Kidney (tissue), 14 donors: ENCODE results near the gene SMYD3. TPM values are rescaled to one million over a fixed set of nuclear protein-coding genes. Genes with fewer than 3 reads are reported as not detected.
A peak's percentile ranks its signal among the peaks of the same experiment; 100 is the strongest.
"Not testable (repeated sequence)": the region's sequence is repeated elsewhere in the genome, so short reads cannot be mapped to it uniquely, and the experiment has no call there.

Source experiments
- DNase-seq, 5 donors: peaks; one replicate each; pipeline ENCODE4 v3.0.0-alpha.2; 2013 to 2020
- FAIRE-seq: peaks from 2 replicates; lab custom pipeline; 2012; peaks lifted over from hg19 to GRCh38; lab: Jason Lieb, UNC
- H3K27ac ChIP-seq, 2 donors: one replicate each; pipeline ENCODE4 v1.7.0; 2013; ENCODE audit warnings: low read depth in 2 of 2, low read length in 2 of 2, inconsistent platforms in 1 of 2
- H3K27me3 ChIP-seq: one replicate; pipeline ENCODE4 v1.7.1; 2013; ENCODE audit warnings: low read length, inconsistent platforms; ENCODE audit not compliant: control insufficient read depth, insufficient read depth
- H3K36me3 ChIP-seq, 3 donors: one replicate each; pipeline versions ENCODE4 v1.7.0 to v1.7.1; 2013; ENCODE audit warnings: low read length in 3 of 3, control low read depth in 1 of 3, inconsistent platforms in 1 of 3; ENCODE audit not compliant: insufficient read depth in 3 of 3, control insufficient read depth in 2 of 3
- H3K4me1 ChIP-seq, 3 donors: one replicate each; pipeline versions ENCODE4 v1.7.0 to v1.7.1; 2013; ENCODE audit warnings: low read length in 3 of 3, inconsistent platforms in 1 of 3, low read depth in 1 of 3; ENCODE audit not compliant: control insufficient read depth in 2 of 3, insufficient read depth in 2 of 3
- H3K4me3 ChIP-seq, 3 donors: one replicate each; pipeline versions ENCODE4 v1.7.0 to v1.8.1; 2013; ENCODE audit warnings: low read length in 3 of 3, control low read depth in 1 of 3, inconsistent platforms in 1 of 3
- H3K9ac ChIP-seq, 3 donors: one replicate each; pipeline versions ENCODE4 v1.7.0 to v1.7.1; 2013; ENCODE audit warnings: low read length in 3 of 3, control low read depth in 1 of 3, inconsistent platforms in 1 of 3
- H3K9me3 ChIP-seq, 3 donors: one replicate each; pipeline versions ENCODE4 v1.7.0 to v1.7.1; 2013; ENCODE audit warnings: low read length in 3 of 3, control low read depth in 1 of 3, inconsistent platforms in 1 of 3; ENCODE audit not compliant: control insufficient read depth in 2 of 3, insufficient read depth in 1 of 3
- CTCF ChIP-seq: IDR thresholded peaks from 3 replicates; pipeline ENCODE4 v1.5.1; 2012; ENCODE audit warnings: mild to moderate bottlenecking, moderate library complexity, borderline replicate concordance; ENCODE audit not compliant: insufficient read depth; ENCODE audit errors: extremely low read depth
- intact Hi-C: fragments of 100-400 bp; cut with DNase I; formaldehyde crosslinking; loops from one replicate; pipeline ENCODE4 v1.11.1; 2022
- polyA plus RNA-seq: library from polyadenylated mRNA; stranded (reverse); fragments of 350-450 nt; fragmentation: Illumina TruSeq; extraction: RNeasy Lipid Tissue Mini Kit (QIAGEN cat#74804); gene quantifications from one replicate; pipeline ENCODE4 v1.2.3, GENCODE V29; 2014; ENCODE audit warnings: low read depth, low replicate concordance; ENCODE audit not compliant: insufficient read depth
- total RNA-seq: library from RNA; stranded (reverse); fragmentation: NEBNext Ultra II Directional; extraction: Animal tissue kit (Norgen Biotek cat#: 25700); gene quantifications from one replicate; pipeline ENCODE4 v1.2.1, GENCODE V29; 2021
- donor health status: control.
- donor health status: control.
- donor health status: control.
- donor health status: control.
- donor health status: control.
- donor health status: DM: yes; HTN: yes; CAD: no.
- donor health status: Normal renal cell carcinoma (clear cell type).

The SMYD3 gene
- total and polyA plus RNA-seq, 2 donors from 2014 or later: 23.3 to 23.9 TPM

GRCh38 chr1:245946905-245947304, 560.2 kb downstream of the SMYD3 start:
- no peak overlapping the region for H3K9ac ChIP-seq
- intact Hi-C loops: no loop called here
- H3K27me3 ChIP-seq: no peaks in the 10 kb centered on the region
- DNase-seq: peak in 2 of 5 donors; percentile 71 to 73
- H3K27ac ChIP-seq: no peak overlapping the region
- FAIRE-seq: no peak
- no peaks in the 10 kb centered on the region for H3K36me3 ChIP-seq
- H3K9me3 ChIP-seq: peaks cover 0 to 4% (median 0%) of the 10 kb centered on the region in 3 donors
- TF ChIP-seq CTCF: no peak
- H3K4me1 ChIP-seq: no peaks in the 10 kb centered on the region
- H3K4me3 ChIP-seq: peak overlapping the region in 1 of 3 donors; percentile 1

GRCh38 chr1:245945136-245945535, 561.9 kb downstream of the SMYD3 start:
- FAIRE-seq, DNase-seq, H3K27me3 ChIP-seq, H3K9ac ChIP-seq, H3K4me3 ChIP-seq, H3K36me3 ChIP-seq, intact Hi-C loops, H3K4me1 ChIP-seq, H3K27ac ChIP-seq, H3K9me3 ChIP-seq: not testable (repeated sequence)

- TF ChIP-seq CTCF: no peak
- intact Hi-C loops: no loop called here
- H3K9me3 ChIP-seq: peaks cover 0 to 4% (median 0%) of the 10 kb centered on the region in 3 donors
- DNase-seq (no peak), FAIRE-seq (no peak)
- H3K36me3 ChIP-seq: no peaks in the 10 kb centered on the region
- no peak overlapping the region for H3K27ac ChIP-seq
- no peak overlapping the region for H3K9ac ChIP-seq
- H3K27me3 ChIP-seq: no peaks in the 10 kb centered on the region
- H3K4me3 ChIP-seq: no peak overlapping the region
- H3K4me1 ChIP-seq: no peaks in the 10 kb centered on the region
Measured at GRCh38 chr1:245942856-245943255, 564.2 kb downstream of the SMYD3 start.

- FAIRE-seq, H3K4me3 ChIP-seq, H3K9me3 ChIP-seq, H3K9ac ChIP-seq, H3K4me1 ChIP-seq, intact Hi-C loops, H3K27me3 ChIP-seq, DNase-seq, H3K27ac ChIP-seq, H3K36me3 ChIP-seq: not testable (repeated sequence)
Measured at GRCh38 chr1:245941771-245942170, 565.3 kb downstream of the SMYD3 start.
